Left hindlimb (tissue), 1 donor: ENCODE results near the gene ZNRF3.
A peak's percentile ranks its signal among the peaks of the same experiment; 100 is the strongest.
"Not testable (repeated sequence)": the region's sequence is repeated elsewhere in the genome, so short reads cannot be mapped to it uniquely, and the experiment has no call there.

Experiments
- DNase-seq: peaks from one replicate; pipeline ENCODE4 v3.0.0-alpha.2; 2018

Gene ZNRF3

DNA sequence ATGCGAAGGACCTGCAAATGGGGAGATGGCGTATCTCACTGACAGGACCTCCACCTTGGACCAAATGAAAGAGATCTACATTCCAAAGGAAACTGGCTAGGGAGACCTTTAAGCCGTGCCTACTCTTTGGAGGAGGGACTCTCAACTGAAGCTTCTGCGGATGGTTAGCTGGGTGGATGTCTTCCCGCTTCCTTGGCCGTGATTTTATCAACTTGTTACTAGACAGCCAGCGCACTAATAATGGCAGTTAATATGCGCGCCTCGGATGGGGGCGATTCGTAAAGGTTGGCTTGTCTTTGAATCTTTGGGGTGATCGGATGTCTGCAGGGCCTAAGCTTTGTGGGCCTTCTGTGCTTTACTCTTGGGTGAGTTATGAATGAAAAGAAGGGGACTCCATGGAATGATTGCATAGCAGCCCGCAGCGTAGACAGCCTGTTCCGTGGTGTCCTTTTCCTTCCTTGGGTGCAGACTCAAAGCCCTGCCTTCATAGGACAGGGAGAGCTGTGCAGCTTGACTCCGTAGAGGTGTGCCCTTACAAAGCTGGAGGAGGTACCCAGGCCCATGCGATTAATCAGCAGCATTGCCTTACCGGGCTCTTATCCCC is 1.5 kb downstream of the ZNRF3 start:
- DNase-seq: no peak

DNA sequence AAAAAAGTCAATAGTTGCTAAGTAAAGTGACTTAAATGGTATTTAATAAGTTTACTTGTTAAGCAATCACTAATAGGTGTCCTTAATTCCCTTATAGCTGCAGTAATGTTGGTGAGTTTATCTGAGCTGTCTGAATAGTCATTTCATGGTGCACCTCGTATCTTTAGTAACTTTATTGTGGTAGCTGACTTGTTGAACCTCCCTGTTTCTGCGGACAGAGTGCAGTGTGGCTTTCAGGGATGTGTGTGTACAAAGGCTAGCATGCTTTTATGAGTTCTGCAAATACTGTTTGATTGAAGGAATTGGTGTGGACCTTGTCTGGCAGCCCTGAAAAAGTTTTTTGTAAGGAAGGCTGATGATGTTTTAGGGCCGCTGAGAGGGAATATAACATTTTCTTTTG is 2.6 kb downstream of the ZNRF3 start:
- no peak for DNase-seq

DNA sequence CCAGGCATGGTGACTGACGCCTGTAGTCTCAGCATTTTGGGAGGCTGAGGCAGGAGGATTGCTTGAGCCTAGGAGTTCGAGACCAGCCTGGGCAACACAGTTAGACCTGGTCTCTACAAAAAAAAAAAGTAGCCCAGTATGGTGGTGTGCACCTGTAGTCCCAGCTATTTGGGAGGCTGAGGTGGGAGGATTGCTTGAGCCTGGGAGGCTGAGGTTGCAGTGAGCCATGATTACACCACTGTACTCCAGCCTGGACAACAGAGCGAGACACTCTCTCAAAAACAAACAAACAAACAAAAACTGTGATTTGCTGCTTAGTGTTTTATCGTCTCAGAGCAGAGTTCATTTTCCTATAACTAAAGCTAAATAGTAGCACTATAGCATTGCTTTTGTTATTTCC is 3.3 kb downstream of the ZNRF3 start:
- DNase-seq: not testable (repeated sequence)

DNA sequence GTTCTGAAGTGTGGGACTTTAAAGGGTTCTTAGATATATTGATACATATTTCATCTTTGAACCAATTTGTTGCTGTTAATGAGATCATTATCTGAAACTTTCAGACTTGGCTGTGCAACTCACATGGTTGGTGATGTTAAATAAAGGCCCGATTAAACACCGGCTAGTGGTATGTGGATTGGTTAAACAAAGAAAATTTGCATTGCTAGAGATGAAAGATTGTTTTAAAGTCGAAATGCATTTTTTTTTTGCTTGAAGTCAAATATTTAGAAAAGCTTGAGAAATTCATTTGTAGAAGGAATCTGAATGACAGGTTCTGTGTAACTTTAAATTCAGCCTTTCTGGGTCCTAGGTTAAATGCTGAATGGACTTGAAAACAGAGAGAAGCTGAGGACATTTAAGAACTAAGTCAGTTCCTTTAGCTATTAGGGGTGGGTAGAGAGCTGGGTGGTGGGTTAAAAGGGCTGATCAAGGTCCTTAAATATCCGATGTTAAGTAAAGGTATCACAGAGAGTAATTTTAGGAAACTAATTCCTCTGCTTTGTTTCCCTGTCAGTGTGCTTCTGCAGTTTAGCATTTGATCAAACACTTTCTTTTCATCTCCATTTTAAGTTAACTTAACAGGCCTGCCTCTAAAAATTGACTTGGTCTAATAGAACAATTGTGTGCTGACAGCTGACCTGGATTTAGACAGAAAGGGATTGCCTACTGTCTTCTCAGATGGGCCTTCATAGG is 4.5 kb downstream of the ZNRF3 start:
- DNase-seq: no peak

DNA sequence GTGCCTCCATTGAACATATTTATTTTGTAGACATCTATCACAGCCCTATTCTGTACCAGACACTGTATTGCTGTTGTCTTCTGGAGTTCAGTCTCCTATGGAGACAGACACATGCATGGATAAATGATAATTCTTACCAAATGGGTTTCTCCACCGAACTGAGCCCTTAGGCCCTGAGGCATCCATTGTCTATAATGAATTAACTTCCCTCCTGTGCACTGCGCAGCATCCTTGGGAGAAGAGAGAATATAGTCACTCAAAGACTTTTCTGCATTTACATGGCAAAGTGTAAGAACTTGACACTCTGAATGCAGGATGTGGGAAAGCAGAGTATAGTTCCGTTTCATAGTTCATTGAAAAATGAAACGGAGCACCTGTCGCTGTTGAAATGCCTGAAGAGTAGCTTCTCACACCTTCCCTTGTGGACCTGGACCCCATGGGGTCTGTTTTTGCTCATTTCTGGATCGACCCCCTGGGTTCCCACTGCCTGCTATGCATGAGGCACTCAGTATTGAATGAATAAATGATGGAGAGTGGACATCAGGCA is 6.2 kb downstream of the ZNRF3 start:
- no peak for DNase-seq

DNA sequence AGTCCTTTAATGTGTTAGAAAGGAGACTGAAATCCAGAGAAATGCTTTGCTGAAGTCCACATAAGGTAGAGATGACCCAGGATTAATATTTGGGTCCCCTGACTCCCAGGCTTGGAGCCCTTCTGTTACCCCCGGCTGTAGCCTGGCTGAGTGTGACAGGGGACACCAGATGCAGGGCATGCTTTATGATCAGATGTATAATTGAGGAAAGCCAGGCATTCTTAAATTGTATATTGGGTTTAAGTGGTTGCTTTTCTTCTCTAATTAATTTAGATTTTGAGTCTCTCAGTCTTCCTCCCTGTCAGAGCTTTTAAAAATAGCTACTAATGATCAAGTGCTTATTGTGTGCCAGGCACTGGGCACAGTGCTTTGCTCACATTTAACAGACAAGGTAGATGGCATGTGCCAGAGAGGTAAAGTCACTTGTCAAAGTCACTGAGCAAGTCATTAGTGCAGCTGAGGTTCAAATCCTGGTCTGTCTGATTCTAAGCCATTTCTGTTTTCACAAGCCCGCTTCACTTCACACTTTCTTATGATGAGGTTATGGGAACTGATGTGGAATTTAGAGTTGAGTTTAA is 7.9 kb downstream of the ZNRF3 start:
- no peak for DNase-seq

DNA sequence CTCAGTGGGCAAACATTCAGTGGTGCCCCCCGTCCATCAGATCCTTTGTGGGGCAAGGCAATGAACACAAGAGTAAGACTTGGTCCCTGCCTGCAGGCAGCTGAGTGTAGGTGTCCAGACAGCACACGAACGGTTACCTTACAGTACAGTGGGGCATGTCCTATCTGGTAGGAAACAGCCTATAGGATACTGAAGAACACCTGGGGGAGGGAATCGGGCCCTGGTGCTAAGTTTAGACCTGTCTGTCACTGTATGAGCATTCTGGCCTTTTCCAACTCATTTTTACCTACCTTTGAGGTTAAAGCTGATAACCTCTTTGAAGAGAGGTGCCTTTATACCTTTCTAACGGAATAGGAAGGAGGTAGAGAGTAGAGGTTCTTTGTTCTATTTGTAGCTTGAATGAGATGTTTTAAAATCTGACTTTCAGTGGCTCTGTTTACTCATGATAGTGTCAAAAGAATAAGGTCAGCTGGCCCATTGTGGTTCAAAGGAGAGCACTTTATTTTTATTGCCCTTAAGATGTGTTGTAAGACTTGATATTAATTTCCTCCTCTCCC is 8.9 kb downstream of the ZNRF3 start:
- DNase-seq: no peak

DNA sequence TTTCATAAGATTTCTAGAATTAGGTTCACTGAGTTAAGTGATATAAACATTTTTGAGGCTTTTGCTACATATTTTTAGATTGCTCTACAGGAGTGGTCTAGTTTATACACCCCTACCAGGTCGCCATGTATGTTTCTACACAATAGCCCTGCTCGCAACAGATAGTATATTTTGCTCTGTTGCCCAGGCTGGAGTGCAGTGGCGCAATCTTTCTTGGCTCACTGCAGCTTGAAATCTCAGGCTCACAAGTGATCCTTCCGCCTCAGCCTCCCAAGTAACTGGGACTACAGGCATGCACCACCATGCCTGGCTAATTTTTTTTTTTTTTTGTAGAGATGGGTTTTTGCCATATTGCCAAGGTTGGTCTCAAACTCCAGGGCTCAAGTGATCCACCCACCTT is 10.4 kb downstream of the ZNRF3 start:
- no peak for DNase-seq

DNA sequence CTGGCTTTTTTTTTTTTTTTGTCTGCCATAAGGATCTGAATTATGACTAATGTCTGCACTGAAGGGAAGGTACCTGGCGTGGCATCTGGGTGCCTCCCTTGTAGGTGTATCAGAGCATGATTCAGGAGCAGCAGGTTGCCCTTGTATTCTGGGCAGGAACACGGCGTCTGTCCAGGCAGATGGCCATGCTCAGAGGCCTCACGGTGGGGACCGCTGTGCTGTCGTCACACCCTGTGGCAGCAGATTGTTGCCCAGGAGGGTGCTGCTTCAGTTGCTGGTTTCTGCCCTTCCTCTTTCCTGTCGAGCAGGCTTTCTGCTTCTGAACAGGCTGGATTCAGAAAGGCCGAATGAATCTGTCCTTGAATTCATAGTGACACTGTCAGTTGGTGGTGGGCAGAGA is 11.0 kb downstream of the ZNRF3 start:
- DNase-seq: no peak

DNA sequence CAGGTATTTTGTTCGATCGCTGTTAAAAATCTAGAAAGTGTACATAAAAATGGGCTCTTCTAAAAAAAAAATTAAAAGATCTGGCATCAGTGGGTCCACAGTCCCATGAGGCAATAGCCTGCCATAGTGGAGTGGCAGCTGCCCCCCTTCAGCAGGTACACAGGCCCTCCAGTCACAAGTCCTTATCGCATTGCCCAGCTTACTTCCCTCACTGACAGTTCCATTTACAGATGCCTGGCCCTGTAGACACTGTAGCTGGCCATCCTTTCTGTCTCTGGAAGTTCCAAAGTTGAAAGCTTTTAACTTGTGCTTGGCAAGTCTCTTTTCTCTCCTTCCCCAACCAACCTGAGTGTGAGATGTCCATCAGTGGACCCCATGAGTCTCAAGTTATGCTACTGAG is 11.4 kb downstream of the ZNRF3 start:
- no peak for DNase-seq

DNA sequence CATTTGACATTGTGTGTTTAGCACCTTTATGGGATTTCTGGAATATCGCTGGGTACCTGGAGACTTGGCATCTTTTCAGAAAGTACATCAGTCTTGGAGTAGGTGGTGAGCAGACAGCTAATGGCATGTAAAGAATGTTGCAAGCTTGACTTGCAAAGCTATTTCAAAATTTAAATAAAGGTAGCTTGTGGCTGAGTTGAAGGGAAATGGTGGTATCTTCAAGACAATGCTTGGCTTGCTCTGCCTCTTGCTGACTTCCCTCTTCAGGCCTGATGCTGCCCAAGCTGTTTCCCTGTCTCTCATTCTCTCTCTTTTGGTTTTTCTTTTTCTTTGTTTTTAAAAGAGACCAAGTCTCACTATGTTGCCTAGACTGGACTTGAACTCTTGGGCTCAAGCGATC is 13.2 kb downstream of the ZNRF3 start:
- no peak for DNase-seq

DNA sequence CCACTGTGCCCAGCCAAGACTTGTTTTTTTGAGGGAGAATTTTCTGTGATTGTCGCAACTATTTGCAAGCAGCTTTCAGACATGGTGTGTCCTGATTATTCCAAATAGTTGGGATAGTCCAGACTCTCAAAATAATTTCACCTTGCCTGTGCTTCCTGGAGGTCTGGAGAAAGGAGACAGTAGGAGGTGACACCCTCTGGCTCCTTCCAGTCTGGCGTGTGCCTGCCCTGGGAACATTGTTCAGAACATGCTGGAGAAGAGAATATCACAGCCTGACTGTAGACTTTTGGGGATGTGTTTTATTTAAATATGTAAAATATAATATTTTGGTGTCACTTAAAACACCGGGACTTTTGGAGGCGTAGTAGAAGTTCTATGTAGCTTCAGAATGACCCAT is 14.9 kb downstream of the ZNRF3 start:
- no peak for DNase-seq

DNA sequence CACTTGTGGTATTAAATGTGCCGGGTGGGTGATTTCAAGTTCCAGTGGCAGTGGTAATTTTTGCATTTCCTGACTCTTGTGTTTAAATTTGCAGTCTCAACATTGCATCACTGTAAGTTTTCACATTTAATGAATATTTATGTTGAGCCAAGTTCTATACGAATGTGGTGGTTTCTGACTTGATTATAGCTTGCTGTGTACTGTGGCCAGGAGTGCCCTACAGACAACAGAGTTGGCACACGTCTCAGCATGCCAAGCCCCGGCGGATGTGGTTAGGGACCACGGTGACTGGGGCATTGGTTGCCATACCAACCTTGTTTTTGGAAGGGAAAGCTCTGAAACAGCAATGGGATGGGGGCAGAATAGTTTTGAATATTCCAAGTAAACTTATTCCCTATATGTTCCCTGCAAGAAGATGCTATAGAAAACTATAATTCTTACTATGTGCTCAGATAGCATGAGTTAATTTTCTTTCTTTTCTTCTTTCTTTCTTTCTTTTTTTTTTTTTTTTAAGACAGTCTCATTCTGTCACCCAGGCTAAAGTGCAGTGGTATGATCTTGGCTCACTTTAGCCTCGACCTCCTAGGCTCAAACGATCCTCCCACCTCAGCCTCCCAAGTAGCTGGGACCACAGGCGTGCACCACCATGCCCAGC is 16.0 kb downstream of the ZNRF3 start:
- DNase-seq: peak; percentile 75

DNA sequence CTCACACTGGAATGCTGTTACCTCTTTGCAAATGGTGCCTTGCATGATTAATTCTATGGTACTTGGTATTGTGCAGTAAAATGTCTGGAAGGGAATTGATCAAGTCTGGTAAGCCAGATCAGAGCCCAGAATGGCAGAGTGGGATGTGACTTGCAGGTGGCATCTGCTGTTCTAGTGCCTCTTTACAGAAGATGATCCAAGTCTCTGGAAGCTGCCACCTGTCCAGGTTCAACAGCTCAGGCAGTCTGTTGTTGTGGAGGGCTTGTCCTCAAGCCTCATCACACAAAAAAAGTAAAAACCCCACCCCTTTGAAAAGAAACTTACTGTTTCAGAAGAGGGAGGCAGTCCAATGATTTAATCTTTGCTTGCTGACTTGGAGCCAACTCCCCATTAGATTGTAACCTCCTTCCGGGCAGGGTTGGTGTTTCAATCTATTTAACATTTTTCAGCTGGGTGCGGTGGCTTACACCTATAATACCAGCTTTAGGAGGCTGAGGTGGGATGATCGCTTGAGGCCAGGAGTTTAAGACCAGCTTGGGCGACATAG is 17.1 kb downstream of the ZNRF3 start:
- DNase-seq: no peak

DNA sequence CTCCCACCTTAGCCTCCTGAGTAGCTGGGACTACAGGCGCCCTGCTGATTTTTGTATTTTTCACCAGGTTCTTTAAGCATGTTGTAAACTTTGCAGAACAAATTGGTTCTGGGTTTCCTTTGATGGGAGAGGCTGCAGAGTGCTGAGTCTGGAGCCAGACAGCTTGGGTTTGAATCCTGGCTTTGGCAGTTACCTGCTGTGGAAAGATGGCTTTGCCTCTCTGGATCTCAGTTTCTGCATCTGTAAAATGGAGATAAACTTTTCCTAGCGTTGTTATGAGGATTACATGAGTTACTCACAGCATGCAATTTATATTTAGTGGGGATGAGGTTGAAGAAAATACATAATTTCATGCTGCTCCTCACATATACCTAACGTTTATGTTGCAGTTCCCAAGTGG is 19.1 kb downstream of the ZNRF3 start:
- no peak for DNase-seq

DNA sequence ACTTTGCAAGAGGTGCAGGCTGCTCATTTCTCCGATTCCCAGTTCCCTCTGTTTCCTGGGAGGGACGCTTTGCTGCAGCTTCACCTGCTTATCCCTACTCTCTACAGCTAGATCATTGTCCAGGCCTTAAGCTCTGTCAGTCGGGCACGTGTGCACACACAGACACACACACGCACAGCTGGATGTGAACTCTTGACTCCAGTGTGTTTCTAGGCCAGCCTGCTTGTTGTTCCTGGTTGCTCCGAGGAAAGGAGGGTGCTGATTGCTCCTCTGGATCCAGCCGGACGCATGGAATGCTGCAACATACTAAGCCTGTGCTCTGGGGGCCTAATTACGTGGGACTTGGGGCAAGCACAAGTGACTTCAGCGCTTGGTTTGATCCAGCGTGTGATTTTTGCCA is 19.7 kb downstream of the ZNRF3 start:
- peak; percentile 47 for DNase-seq

DNA sequence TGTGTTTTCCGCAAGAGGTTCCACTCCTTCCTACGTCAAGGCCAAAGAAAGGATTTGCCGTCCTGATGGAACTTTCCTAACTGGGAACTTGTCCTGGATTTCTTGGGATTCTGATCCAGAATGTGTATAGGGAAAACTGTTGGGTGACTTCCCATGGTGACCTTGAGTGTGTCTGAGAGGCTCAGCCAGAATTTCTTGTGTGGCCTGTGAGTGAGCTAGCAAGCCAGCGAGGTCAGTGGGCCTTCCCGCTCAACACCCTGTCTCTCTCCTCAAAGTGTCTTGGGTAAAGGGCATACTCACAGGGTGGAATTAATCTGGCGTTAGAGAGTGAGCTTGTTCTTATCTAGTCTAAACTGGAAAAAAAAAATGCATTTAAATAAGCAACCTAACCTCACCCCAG is 20.4 kb downstream of the ZNRF3 start:
- no peak for DNase-seq

DNA sequence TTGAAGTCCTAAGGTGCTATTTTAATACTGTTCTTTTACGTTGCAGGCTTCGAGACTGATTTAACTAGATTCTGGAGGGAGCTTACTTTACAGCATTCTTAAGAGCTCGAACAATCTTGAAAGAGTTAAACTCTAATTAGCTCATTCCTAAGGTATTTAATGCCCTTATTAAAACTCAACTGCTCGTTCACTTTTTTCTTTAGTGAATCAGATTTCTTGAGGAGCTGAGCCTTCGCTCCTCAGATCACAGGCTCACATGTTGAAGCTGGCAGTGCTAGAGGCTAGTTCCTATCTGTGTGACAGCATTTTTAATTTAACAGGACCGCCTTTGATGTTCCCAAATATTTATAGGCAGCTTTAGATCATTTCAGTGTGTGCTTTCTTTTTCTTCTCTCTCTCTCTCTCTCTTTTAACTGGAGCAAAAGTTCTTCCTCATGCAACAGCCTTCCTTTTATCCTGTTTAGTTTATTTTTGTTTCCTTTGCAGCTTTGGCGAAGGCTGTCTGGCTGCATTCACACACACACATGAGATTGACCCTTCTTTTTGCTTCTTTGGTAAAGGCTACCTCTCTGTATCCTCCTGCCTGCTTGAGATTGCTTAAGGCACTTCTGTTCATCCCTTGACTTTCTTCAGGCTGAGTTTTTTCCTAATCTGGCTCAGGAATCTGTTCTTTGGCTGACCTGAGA is 21.0 kb downstream of the ZNRF3 start:
- no peak for DNase-seq

DNA sequence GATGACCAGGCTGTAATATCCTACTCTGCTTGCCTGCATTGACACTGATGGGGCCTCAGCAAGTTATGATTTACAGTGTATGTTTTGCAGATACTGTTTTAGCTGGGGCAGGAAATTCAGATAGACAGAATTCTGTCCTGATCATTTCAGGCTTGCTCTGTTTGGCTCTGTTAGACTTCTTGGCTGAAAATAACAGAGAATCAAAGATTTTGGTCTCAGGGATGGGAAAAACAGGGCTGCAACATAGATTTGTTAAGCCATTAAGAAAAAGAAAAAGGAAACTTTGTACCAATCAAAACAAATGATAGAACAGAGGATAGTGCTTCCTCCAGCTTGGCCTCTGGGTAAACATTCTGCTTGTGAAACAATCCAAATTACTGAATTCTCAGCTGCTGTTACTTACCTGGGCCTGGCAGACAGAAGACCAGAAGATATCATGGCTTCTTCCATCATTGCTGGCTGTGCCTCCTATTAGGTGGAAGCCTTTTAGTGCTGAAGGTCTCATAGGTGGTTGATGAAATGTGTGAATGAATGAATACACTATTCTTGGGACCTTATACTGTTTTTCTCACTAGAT is 22.0 kb downstream of the ZNRF3 start:
- DNase-seq: no peak

DNA sequence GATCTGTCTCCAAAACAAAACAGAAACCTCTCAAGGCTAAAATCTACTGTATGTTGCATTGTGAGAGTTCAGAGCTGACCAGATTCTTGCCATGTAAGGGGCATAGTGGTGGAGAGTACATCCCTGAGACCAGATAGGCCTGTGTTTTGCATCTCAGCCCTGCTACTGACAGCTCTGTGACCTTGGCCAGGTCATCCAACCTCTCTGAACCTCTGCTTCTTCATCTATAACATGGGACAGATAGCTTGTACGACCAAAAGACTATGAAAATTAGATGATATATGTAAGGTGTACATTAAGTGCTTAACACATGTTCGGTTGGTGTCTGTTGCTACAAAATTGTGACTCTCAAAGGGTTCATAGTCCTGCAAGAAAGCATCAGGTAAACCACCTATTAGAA is 22.9 kb downstream of the ZNRF3 start:
- DNase-seq: no peak

DNA sequence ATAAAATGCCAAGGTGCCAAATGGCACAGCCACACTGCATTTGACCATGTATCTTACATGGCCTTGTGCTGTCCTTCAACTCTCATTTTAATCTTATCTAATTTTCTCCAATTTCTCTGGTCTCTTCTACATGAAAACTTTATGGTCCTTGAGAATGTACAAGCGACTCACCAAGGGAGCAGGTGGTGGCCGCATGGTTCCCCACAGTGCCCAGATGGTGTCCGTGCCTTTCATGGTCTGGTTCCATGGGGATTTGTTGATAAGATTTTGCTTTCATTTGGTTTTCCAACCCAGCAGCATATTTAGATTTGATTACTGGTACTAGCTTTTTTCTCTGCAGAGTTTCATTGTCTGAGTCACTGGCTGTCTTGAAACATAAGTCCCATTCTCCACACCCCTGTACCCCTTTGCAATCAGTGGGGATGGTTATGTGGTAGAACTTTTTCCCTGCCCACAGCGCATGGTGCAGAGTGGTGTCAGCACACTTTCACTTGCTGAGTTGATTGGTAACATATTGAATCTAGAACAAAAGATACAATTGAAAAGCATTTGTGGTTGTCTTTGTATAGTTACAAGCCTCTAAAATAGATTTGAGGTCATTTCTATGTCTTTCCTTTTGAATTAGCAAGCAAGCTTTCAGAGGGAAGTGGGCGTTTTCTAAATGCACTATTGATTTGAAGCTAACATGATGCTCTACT is 24.1 kb downstream of the ZNRF3 start:
- DNase-seq: no peak

DNA sequence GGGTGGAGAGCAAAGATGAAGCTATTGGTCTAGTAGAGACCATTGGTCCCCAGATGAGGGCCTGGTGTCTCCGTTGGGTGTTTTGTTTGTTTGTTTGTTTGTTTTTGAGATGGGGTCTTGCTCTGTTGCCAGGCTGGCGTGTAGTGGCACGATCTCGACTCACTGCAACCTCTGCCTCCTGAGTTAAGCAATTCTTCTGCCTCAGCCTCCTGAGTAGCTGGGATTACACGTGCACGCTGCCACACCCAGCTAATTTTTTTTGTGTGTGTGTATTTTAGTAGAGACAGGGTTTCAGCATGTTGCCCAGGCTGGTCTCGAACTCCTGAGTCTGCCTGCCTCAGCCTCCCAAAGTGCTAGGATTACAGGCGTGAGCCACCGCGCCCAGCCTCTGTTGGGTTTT is 25.4 kb downstream of the ZNRF3 start:
- not testable (repeated sequence) for DNase-seq
